HCEC 1CT (cell line): ENCODE measurements around the gene PPP1R13L.
"Not testable (repeated sequence)": the region's sequence is repeated elsewhere in the genome, so short reads cannot be mapped to it uniquely, and the experiment has no call there.

Experiments
- DNase-seq: peaks from one replicate; pipeline ENCODE4 v3.0.0-alpha.2; 2017

Gene PPP1R13L

GRCh38 chr19:45431008-45431407 is 26.1 kb upstream of the PPP1R13L start:
- DNase-seq, result peak; percentile 34

GRCh38 chr19:45429896-45430295 is 25.0 kb upstream of the PPP1R13L start:
- not testable (repeated sequence) for DNase-seq

- peak; percentile 60 for DNase-seq
These were observed 23.7 kb upstream of the PPP1R13L start for GRCh38 chr19:45428384-45429231.

- peak; percentile 99 for DNase-seq
These were observed 19.6 kb upstream of the PPP1R13L start for GRCh38 chr19:45424191-45425058.

- peak; percentile 97 for DNase-seq
These were observed 18.8 kb upstream of the PPP1R13L start, which contains the start of gene ERCC1 for GRCh38 chr19:45423589-45424190. Gene ERCC1, minus strand, starts transcription at chr19:45423917. Its CDS starts 543 bp downstream, at chr19:45423374.

- DNase-seq, result no peak
These were observed 18.2 kb upstream of the PPP1R13L start for GRCh38 chr19:45423033-45423588.

- no peak for DNase-seq
These were observed 17.2 kb upstream of the PPP1R13L start for GRCh38 chr19:45421947-45422498.

- DNase-seq, result no peak
These were observed 16.0 kb upstream of the PPP1R13L start for GRCh38 chr19:45420871-45421270.

- DNase-seq, result no peak
These were observed 15.5 kb upstream of the PPP1R13L start for GRCh38 chr19:45420356-45420755.

- DNase-seq, result no peak
These were observed 15.0 kb upstream of the PPP1R13L start for GRCh38 chr19:45419895-45420294.

GRCh38 chr19:45419396-45419795 is 14.5 kb upstream of the PPP1R13L start:
- DNase-seq, result no peak

- DNase-seq, result no peak
These were observed 13.9 kb upstream of the PPP1R13L start for GRCh38 chr19:45418802-45419201.

- DNase-seq, result no peak
These were observed 12.3 kb upstream of the PPP1R13L start for GRCh38 chr19:45417151-45417550.

- no peak for DNase-seq
These were observed 9.6 kb upstream of the PPP1R13L start for GRCh38 chr19:45414468-45414867.

GRCh38 chr19:45413497-45413896 is 8.6 kb upstream of the PPP1R13L start:
- no peak for DNase-seq

GRCh38 chr19:45410330-45410729 is 5.5 kb upstream of the PPP1R13L start:
- not testable (repeated sequence) for DNase-seq

GRCh38 chr19:45409557-45409920 is 4.7 kb upstream of the PPP1R13L start:
- DNase-seq, result no peak

- DNase-seq, result no peak
These were observed 4.1 kb upstream of the PPP1R13L start for GRCh38 chr19:45408830-45409556.

GRCh38 chr19:45408121-45408520 is 3.3 kb upstream of the PPP1R13L start:
- no peak for DNase-seq

- not testable (repeated sequence) for DNase-seq
These were observed 2.7 kb upstream of the PPP1R13L start for GRCh38 chr19:45407585-45407984.

- DNase-seq, result no peak
These were observed 2.2 kb upstream of the PPP1R13L start for GRCh38 chr19:45407091-45407375.
